SU-DHL-6 (cell line): ENCODE measurements around the gene POLR2H.
A peak's percentile ranks its signal among the peaks of the same experiment; 100 is the strongest.

Source experiments
- H2AFZ ChIP-seq: fragments of 200-600 bp; sonication (generic); 2 replicates; pipeline ENCODE4 v1.6.1; 2014; ENCODE audit warnings: low read depth, mild to moderate bottlenecking, moderate library complexity, mixed read lengths, antibody characterized with exemption, low read length; ENCODE audit not compliant: severe bottlenecking
- H3F3A ChIP-seq: fragments of 200-600 bp; shearing (Covaris generic); 2 replicates; pipeline ENCODE4 v1.6.0; 2016; ENCODE audit warnings: antibody characterized with exemption, mild to moderate bottlenecking; ENCODE audit not compliant: insufficient read depth
- H3K27ac ChIP-seq: fragments of 200-600 bp; sonication (generic); 2 replicates; pipeline ENCODE4 v1.5.1; 2016; ENCODE audit warnings: low read depth, mild to moderate bottlenecking, low read length, moderate library complexity, mixed read lengths
- H3K27me3 ChIP-seq: fragments of 200-600 bp; sonication (generic), shearing (Covaris generic); 2 replicates; pipeline ENCODE4 v1.6.0; 2014; ENCODE audit warnings: mild to moderate bottlenecking, low read length
- H3K36me3 ChIP-seq: fragments of 200-600 bp; sonication (generic); 2 replicates; pipeline ENCODE4 v1.6.1; 2014; ENCODE audit warnings: mild to moderate bottlenecking, low read length, mixed read lengths
- H3K4me2 ChIP-seq: fragments of 300-600, 200-600 bp; shearing (Covaris generic), sonication (generic); 2 replicates; pipeline ENCODE4 v1.6.0; 2014; ENCODE audit warnings: low read length, low read depth, mild to moderate bottlenecking; ENCODE audit not compliant: poor library complexity, severe bottlenecking
- H3K4me3 ChIP-seq: fragments of 200-600 bp; sonication (generic); 2 replicates; pipeline ENCODE4 v1.5.1; 2014; ENCODE audit warnings: antibody characterized with exemption, low read length, mild to moderate bottlenecking, mixed read lengths; ENCODE audit not compliant: insufficient read depth, poor library complexity, severe bottlenecking
- H3K79me2 ChIP-seq: fragments of 200-600 bp; sonication (generic); 2 replicates; pipeline ENCODE4 v1.6.1; 2014; ENCODE audit warnings: mild to moderate bottlenecking, low read length, moderate library complexity; ENCODE audit not compliant: insufficient read depth
- H3K9ac ChIP-seq: fragments of 200-600 bp; sonication (generic); 2 replicates; pipeline ENCODE4 v1.7.0; 2014; ENCODE audit warnings: mild to moderate bottlenecking, low read length
- H3K9me2 ChIP-seq: fragments of 200-600 bp; sonication (generic); replicated peaks from 2 replicates; pipeline ENCODE4 v1.6.1; 2014; ENCODE audit warnings: low read length; ENCODE audit not compliant: insufficient read depth
- H3K9me3 ChIP-seq: fragments of 200-600 bp; sonication (generic); 2 replicates; pipeline ENCODE4 v1.6.1; 2014; ENCODE audit warnings: low read length, mixed read lengths; ENCODE audit not compliant: insufficient read depth
- H4K20me1 ChIP-seq: fragments of 200-600 bp; sonication (generic); 2 replicates; pipeline ENCODE4 v1.6.1; 2014; ENCODE audit warnings: low read depth, mild to moderate bottlenecking, antibody characterized with exemption, low read length, moderate library complexity, mixed read lengths
- EZH2phosphoT487 ChIP-seq: fragments of 200-600 bp; sonication (generic), shearing (Covaris generic); conservative IDR thresholded peaks from 2 replicates; pipeline ENCODE4 v1.6.1; 2018; ENCODE audit warnings: mild to moderate bottlenecking, antibody characterized with exemption, low read length, moderate library complexity, mixed read lengths
- TF ChIP-seq, protein P1 (sequence below): fragments of 200-600 bp; sonication (generic); IDR thresholded peaks from one replicate; pipeline ENCODE4 v1.5.1; 2017; ENCODE audit warnings: antibody characterized with exemption, mild to moderate bottlenecking, low read length, moderate library complexity; ENCODE audit not compliant: insufficient read depth, poor library complexity, severe bottlenecking

POLR2H gene

DNA sequence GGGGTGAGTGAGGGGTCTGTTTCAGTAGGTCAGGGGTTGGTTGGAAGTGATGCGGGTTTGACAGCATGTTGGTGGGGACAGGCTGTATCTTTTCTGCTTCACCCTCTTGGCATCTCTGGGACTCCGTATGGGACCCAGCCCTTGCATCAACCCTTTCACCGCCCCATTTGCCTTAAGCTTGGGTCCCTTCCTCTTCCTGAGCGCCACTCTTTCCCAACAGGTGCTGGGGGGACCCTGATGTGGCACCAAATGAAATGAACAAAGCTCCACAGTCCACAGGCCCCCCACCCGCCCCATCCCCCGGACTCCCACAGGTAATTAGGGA lies 46.0 kb upstream of the POLR2H start:
- Histone ChIP-seq H3K9me2 (no peaks in the 10 kb centered on the region), H3K27me3 (no peaks in the 10 kb centered on the region), H4K20me1 (peaks cover 12% of the 10 kb centered on the region; the same call in 1 of the 2 replicates), H3K79me2 (peaks cover 56% of the 10 kb centered on the region), H2AFZ (no peak overlapping the region), H3F3A (0 out of 2 replicates have a peak, but pooled peaks cover 7% of the 10 kb centered on the region), H3K36me3 (0 out of 2 replicates have a peak, but pooled peaks cover 2% of the 10 kb centered on the region), H3K9ac (peak overlapping the region; percentile 99), H3K9me3 (no peaks in the 10 kb centered on the region), H3K27ac (peak overlapping the region; percentile 76), H3K4me2 (peak overlapping the region; percentile 88), H3K4me3 (peak overlapping the region; percentile 99)
- TF ChIP-seq EZH2phosphoT487 = no peak
- TF ChIP-seq, protein P1, sequence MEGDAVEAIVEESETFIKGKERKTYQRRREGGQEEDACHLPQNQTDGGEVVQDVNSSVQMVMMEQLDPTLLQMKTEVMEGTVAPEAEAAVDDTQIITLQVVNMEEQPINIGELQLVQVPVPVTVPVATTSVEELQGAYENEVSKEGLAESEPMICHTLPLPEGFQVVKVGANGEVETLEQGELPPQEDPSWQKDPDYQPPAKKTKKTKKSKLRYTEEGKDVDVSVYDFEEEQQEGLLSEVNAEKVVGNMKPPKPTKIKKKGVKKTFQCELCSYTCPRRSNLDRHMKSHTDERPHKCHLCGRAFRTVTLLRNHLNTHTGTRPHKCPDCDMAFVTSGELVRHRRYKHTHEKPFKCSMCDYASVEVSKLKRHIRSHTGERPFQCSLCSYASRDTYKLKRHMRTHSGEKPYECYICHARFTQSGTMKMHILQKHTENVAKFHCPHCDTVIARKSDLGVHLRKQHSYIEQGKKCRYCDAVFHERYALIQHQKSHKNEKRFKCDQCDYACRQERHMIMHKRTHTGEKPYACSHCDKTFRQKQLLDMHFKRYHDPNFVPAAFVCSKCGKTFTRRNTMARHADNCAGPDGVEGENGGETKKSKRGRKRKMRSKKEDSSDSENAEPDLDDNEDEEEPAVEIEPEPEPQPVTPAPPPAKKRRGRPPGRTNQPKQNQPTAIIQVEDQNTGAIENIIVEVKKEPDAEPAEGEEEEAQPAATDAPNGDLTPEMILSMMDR = no peak

DNA sequence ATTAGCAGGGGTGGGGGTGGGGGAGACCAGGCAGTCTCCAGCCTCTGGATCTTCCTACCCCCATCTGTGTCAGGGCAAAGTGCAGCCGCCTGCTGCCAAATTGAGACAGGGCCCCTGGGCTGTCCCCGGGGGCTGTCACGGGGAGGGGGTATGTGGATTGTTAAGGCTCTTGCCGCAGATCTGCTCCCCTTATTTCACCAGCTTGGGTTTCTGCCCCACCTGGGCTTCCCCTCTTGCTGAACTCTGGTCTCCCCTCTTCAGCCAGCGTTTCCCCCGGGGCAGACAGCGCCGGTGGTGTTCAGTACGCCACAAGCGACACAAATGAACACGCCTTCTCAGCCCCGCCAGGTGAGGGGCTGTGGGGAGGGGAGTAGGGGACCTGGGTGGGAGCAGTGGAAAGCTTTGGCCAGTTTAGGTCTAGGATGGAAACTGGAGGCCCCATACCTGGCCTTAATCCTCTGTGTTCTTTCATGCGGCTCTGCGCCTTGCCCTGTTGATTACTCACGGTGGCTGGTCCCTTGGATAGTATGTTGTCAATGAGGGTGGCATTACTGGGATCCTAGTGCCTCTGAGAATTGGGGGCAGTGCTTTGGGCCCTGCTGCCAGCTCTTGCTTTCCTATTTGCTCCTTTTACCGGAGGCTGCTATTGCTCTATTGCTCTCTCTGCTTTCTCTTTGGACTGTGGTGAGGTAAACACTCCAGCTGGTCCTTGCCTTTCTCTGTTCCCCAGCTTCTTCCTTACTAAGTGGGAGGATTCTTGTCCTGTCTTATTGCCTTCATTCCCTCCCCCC lies 45.4 kb upstream of the POLR2H start:
- Histone ChIP-seq H3K9me3 (no peaks in the 10 kb centered on the region), H3K9ac (peak overlapping the region; percentile 99), H4K20me1 (peaks cover 12% of the 10 kb centered on the region; the same call in 1 of the 2 replicates), H3K4me3 (peak overlapping the region; percentile 99), H3K9me2 (no peaks in the 10 kb centered on the region), H3K4me2 (peak overlapping the region; percentile 88), H3F3A (0 out of 2 replicates have a peak, but pooled peaks cover 4% of the 10 kb centered on the region), H3K36me3 (0 out of 2 replicates have a peak, but pooled peaks cover 7% of the 10 kb centered on the region), H3K27me3 (no peaks in the 10 kb centered on the region), H3K27ac (peak overlapping the region; percentile 76; the same call in 1 of the 2 replicates), H3K79me2 (peaks cover 62% of the 10 kb centered on the region), H2AFZ (no peak overlapping the region)
- TF ChIP-seq EZH2phosphoT487 = no peak
- TF ChIP-seq, protein P1 = no peak

DNA sequence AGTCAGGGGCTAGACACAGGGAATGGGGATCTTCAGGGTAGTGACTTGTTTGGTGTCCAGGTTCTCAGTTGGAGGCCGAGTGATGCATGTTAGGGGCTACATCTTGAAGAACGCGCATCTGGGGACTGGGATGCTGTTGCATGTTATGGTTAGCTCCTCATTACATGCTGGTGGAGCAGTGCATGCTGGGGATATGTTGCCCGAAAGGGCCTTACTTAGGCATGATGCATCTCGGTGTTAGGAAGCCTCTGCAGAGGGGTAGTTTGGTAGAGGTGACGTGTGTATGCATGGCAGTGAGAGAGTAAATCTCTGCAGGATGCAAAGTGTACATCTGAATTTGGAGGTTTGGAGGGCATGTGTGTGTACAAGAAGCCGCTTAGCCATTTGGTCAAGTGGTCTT lies 44.7 kb upstream of the POLR2H start:
- Histone ChIP-seq H2AFZ (no peak overlapping the region), H4K20me1 (peaks cover 12% of the 10 kb centered on the region; the same call in 1 of the 2 replicates), H3K4me2 (peak overlapping the region; percentile 88), H3K27me3 (no peaks in the 10 kb centered on the region), H3K9me2 (no peaks in the 10 kb centered on the region), H3K27ac (no peak overlapping the region), H3F3A (no peaks in the 10 kb centered on the region), H3K9ac (peak overlapping the region; percentile 99), H3K4me3 (peak overlapping the region; percentile 99), H3K36me3 (0 out of 2 replicates have a peak, but pooled peaks cover 11% of the 10 kb centered on the region), H3K9me3 (no peaks in the 10 kb centered on the region), H3K79me2 (peaks cover 63% of the 10 kb centered on the region)
- TF ChIP-seq, protein P1 = no peak
- no peak for TF ChIP-seq EZH2phosphoT487
